HepG2 (cell line): Measurements from ENCODE around the gene ZNF212. TPM values are rescaled to one million over a fixed set of nuclear protein-coding genes. Genes with fewer than 3 reads are reported as not detected.

Experiments
- BHLHE40 ChIP-seq: IDR thresholded peaks from 2 replicates; pipeline ENCODE4 v1.6.1; 2011; ENCODE audit warnings: low read length, improper control_type of control experiment
- CTCF ChIP-seq: sonication (generic); formaldehyde crosslinking; IDR thresholded peaks from 2 replicates; pipeline ENCODE4 v1.5.0; 2020; ENCODE audit warnings: mild to moderate bottlenecking, missing genetic modification reagents, moderate library complexity
- DNMT3B ChIP-seq: conservative IDR thresholded peaks from 2 replicates; pipeline ENCODE4 v1.6.1; 2016; ENCODE audit warnings: missing biosample characterization, control low read depth
- FOXC1 ChIP-seq: sonication (generic); formaldehyde crosslinking; IDR thresholded peaks from 2 replicates; pipeline ENCODE4 v1.8.0; 2022; ENCODE audit warnings: mild to moderate bottlenecking, missing genetic modification reagents, borderline replicate concordance
- HOMEZ ChIP-seq: IDR thresholded peaks from 2 replicates; pipeline ENCODE4 v1.6.1; 2016; ENCODE audit warnings: low read depth
- KAT2B ChIP-seq: fragments of 150-350 bp; IDR thresholded peaks from 2 replicates; pipeline ENCODE4 v1.6.1; 2014; ENCODE audit warnings: low read depth, low read length, borderline replicate concordance
- MYPOP ChIP-seq: sonication (generic); formaldehyde crosslinking; IDR thresholded peaks from 2 replicates; pipeline ENCODE4 v1.8.1; 2023; ENCODE audit warnings: mild to moderate bottlenecking, moderate library complexity, missing genetic modification reagents
- PITX1 ChIP-seq: sonication (generic); formaldehyde crosslinking; IDR thresholded peaks from 2 replicates; pipeline ENCODE4 v1.5.1; 2020; ENCODE audit warnings: mild to moderate bottlenecking, missing genetic modification reagents
- REST ChIP-seq, 2 experiments: IDR thresholded peaks; 2 replicates each; pipeline ENCODE4 v1.6.1; 2011 to 2012; ENCODE audit warnings: low read length in 2 of 2, borderline replicate concordance in 1 of 2, low read depth in 1 of 2, mild to moderate bottlenecking in 1 of 2, moderate library complexity in 1 of 2
- TBX2 ChIP-seq: sonication (generic); formaldehyde crosslinking; IDR thresholded peaks from 2 replicates; pipeline ENCODE4 v1.5.0; 2020; ENCODE audit warnings: missing genetic modification reagents, mild to moderate bottlenecking, borderline replicate concordance
- TOPORS ChIP-seq: sonication (generic); formaldehyde crosslinking; IDR thresholded peaks from 2 replicates; pipeline ENCODE4 v1.8.0; 2023; ENCODE audit warnings: mild to moderate bottlenecking, missing genetic modification reagents
- ZBTB37 ChIP-seq: sonication (generic); formaldehyde crosslinking; IDR thresholded peaks from 2 replicates; pipeline ENCODE4 v1.4.0; 2020; ENCODE audit warnings: mild to moderate bottlenecking, missing genetic modification reagents
- ZBTB8A ChIP-seq: sonication (generic); formaldehyde crosslinking; IDR thresholded peaks from 2 replicates; pipeline ENCODE4 v1.4.0; 2020; ENCODE audit warnings: mild to moderate bottlenecking, low read depth, missing genetic modification reagents, borderline replicate concordance
- ZNF256 ChIP-seq: sonication (generic); formaldehyde crosslinking; conservative IDR thresholded peaks from 2 replicates; pipeline ENCODE4 v1.4.0; 2020; ENCODE audit warnings: missing genetic modification reagents
- ZNF292 ChIP-seq: sonication (generic); formaldehyde crosslinking; IDR thresholded peaks from 2 replicates; pipeline ENCODE4 v1.8.1; 2022; ENCODE audit warnings: mild to moderate bottlenecking, low read depth, missing genetic modification reagents, borderline replicate concordance
- ZNF331 ChIP-seq: sonication (generic); formaldehyde crosslinking; IDR thresholded peaks from 2 replicates; pipeline ENCODE4 v1.4.0; 2020; ENCODE audit warnings: missing genetic modification reagents
- ZNF800 ChIP-seq: sonication (generic); formaldehyde crosslinking; IDR thresholded peaks from 2 replicates; pipeline ENCODE4 v1.4.0; 2020; ENCODE audit warnings: missing genetic modification reagents
- ZSCAN31 ChIP-seq: sonication (generic); formaldehyde crosslinking; IDR thresholded peaks from 2 replicates; pipeline ENCODE4 v1.5.0; 2020; ENCODE audit warnings: low read depth, mild to moderate bottlenecking, missing genetic modification reagents
- polyA plus RNA-seq, 8 experiments: library from polyadenylated mRNA; depleted of rRNA in 3 of 8; stranded (reverse) in 7 of 8; unstranded in 1 of 8; fragments of >200 nt; fragmentation: Illumina TruSeq in 4 of 8; extraction: Trizol in 4 of 8; gene quantifications; 2 replicates each; pipeline versions ENCODE4 v1.2.1 to v1.2.3, GENCODE V29; 2011 to 2016; ENCODE audit warnings: low read depth in 4 of 8, missing spikeins in 1 of 8, mixed read lengths in 1 of 8; ENCODE audit not compliant: insufficient read depth in 1 of 8
- total RNA-seq, 5 experiments: library from RNA; depleted of rRNA; stranded (reverse); fragments of >200 nt; fragmentation: Illumina TruSeq; extraction: Trizol; gene quantifications; 2 replicates each; pipeline ENCODE4 v1.2.3, GENCODE V29; 2016; ENCODE audit warnings: low read depth in 1 of 5

The ZNF212 gene
- total and polyA plus RNA-seq, 2 of the 13 experiments (the other 11 are each of a cell fraction or from before 2014, with no cell fraction given), result 2.6 to 3.8 TPM

GRCh38 chr7:149261316-149261828 is 21.9 kb downstream of the ZNF212 start (continued):
- TF ChIP-seq CTCF (no peak), FOXC1 (CRISPR knock-in tag) (peak; percentile 7; the same call in 1 of the 2 replicates), ZSCAN31 (CRISPR knock-in tag) (no peak), HOMEZ (CRISPR knock-in tag) (no peak), ZNF292 (CRISPR knock-in tag) (no peak), MYPOP (CRISPR knock-in tag) (no peak), ZBTB8A (CRISPR knock-in tag) (no peak), ZNF800 (no peak), PITX1 (no peak), TOPORS (CRISPR knock-in tag) (no peak), KAT2B (no peak), ZNF331 (CRISPR knock-in tag) (no peak), BHLHE40 (no peak), DNMT3B (CRISPR knock-in tag) (no peak), REST (IDR thresholded peaks at IDR 0.05; ENCODE audit: borderline replicate concordance in 1 of 2, low read depth in 1 of 2, low read length in 2 of 2) (no peak), ZNF256 (CRISPR knock-in tag) (0 out of 2 replicates have a peak, but pooled peaks have one; percentile 11), ZBTB37 (no peak), TBX2 (no peak; the same call in 1 of the 2 replicates)
